Right lobe of liver (tissue), 4 donors: ENCODE results near the gene TNS3.

Experiments used
- POLR2A ChIP-seq: fragments of 450-650 bp; IDR thresholded peaks from one replicate; pipeline ENCODE4 v1.6.1; 2017; ENCODE audit warnings: antibody characterized with exemption, mild to moderate bottlenecking
- TF ChIP-seq, protein P1 (sequence below), 4 donors: fragments of 200-600 bp in 3 of 4; fragments of 450-650 bp in 1 of 4; IDR thresholded peaks; one replicate each; pipeline versions ENCODE4 v1.5.1 to v1.8.0; 2016 to 2022; ENCODE audit warnings: antibody characterized with exemption in 4 of 4, mild to moderate bottlenecking in 2 of 4
- donor health status: DM: no; HTN: no; CAD: no.
- donor health status: DM: no; HTN: no; CAD: no.
- donor health status: DM: no; HTN: yes; CAD: no.

DNA sequence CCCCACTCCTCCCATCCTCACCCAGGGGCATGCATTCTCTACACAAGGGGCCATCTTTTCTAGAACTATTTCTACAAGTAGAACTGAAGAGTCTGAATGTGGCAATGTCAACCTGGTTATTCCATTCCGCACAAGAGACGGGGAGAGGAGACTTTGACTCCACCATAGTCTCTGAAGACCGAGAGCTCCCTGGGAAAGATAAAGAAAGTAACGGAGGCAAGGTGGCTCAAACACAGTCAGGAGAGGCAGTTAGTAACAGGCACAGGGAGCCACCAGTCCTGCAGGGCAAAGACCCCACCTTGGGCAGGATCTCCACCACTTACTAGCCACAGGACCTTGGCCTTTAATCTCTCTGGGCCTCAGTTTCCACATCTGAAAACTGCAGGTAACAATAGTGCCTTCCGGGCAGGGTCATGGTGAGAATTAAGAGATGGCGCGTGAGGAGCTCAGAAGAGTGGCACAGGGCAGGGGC is 100.3 kb downstream of the TNS3 start:
- TF ChIP-seq, protein P1, sequence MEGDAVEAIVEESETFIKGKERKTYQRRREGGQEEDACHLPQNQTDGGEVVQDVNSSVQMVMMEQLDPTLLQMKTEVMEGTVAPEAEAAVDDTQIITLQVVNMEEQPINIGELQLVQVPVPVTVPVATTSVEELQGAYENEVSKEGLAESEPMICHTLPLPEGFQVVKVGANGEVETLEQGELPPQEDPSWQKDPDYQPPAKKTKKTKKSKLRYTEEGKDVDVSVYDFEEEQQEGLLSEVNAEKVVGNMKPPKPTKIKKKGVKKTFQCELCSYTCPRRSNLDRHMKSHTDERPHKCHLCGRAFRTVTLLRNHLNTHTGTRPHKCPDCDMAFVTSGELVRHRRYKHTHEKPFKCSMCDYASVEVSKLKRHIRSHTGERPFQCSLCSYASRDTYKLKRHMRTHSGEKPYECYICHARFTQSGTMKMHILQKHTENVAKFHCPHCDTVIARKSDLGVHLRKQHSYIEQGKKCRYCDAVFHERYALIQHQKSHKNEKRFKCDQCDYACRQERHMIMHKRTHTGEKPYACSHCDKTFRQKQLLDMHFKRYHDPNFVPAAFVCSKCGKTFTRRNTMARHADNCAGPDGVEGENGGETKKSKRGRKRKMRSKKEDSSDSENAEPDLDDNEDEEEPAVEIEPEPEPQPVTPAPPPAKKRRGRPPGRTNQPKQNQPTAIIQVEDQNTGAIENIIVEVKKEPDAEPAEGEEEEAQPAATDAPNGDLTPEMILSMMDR (IDR thresholded peaks at IDR 0.05), result no peak
- TF ChIP-seq POLR2A, result no peak
